ENCODE measurements around the gene UNC13B.

UNC13B gene

GRCh38 chr9:35340046-35340445 is 178.2 kb downstream of the UNC13B start:
- Mint-ChIP-seq H3K27me3 (peaks cover 22% of the 10 kb centered on the region), H3K9me3 (no peaks in the 10 kb centered on the region), H3K36me3 (ENCODE audit: insufficient read depth) (no peaks in the 10 kb centered on the region), H3K4me1 (no peaks in the 10 kb centered on the region), H3K4me3 (no peak overlapping the region), H3K27ac (ENCODE audit: low read depth) (no peak overlapping the region)
- no peak for ATAC-seq (replicated peaks; ENCODE audit: extremely low read depth, poor library complexity, severe bottlenecking)
- no peak for DNase-seq (ENCODE audit: low spot score in 2 of 2)

GRCh38 chr9:35341021-35341420 is 179.2 kb downstream of the UNC13B start:
- H3K27me3 Mint-ChIP-seq: peaks cover 22% of the 10 kb centered on the region
- no peak overlapping the region for H3K4me3 Mint-ChIP-seq
- DNase-seq (ENCODE audit: low spot score in 2 of 2) (no peak), ATAC-seq (replicated peaks; ENCODE audit: extremely low read depth, poor library complexity, severe bottlenecking) (no peak)
- no peak overlapping the region for H3K27ac Mint-ChIP-seq (ENCODE audit: low read depth)
- no peaks in the 10 kb centered on the region for H3K4me1 Mint-ChIP-seq
- no peaks in the 10 kb centered on the region for H3K9me3 Mint-ChIP-seq
- no peaks in the 10 kb centered on the region for H3K36me3 Mint-ChIP-seq (ENCODE audit: insufficient read depth)

GRCh38 chr9:35341585-35341984 is 179.8 kb downstream of the UNC13B start:
- Mint-ChIP-seq H3K36me3 (ENCODE audit: insufficient read depth) (no peaks in the 10 kb centered on the region), H3K27me3 (peaks cover 22% of the 10 kb centered on the region), H3K27ac (ENCODE audit: low read depth) (no peak overlapping the region), H3K9me3 (no peaks in the 10 kb centered on the region), H3K4me1 (no peaks in the 10 kb centered on the region), H3K4me3 (no peak overlapping the region)
- no peak for DNase-seq (ENCODE audit: low spot score in 2 of 2)
- ATAC-seq (replicated peaks; ENCODE audit: extremely low read depth, poor library complexity, severe bottlenecking): no peak

GRCh38 chr9:35342221-35342958 is 180.6 kb downstream of the UNC13B start:
- Mint-ChIP-seq H3K36me3 (ENCODE audit: insufficient read depth) (no peaks in the 10 kb centered on the region), H3K9me3 (no peaks in the 10 kb centered on the region)

GRCh38 chr9:35348109-35348508 is 186.3 kb downstream of the UNC13B start:
- H3K27ac Mint-ChIP-seq (ENCODE audit: low read depth): no peak overlapping the region
- H3K4me3 Mint-ChIP-seq: no peak overlapping the region
- H3K27me3 Mint-ChIP-seq: peaks cover 8% of the 10 kb centered on the region
- DNase-seq (ENCODE audit: low spot score in 2 of 2): no peak
- no peaks in the 10 kb centered on the region for H3K36me3 Mint-ChIP-seq (ENCODE audit: insufficient read depth)
- no peaks in the 10 kb centered on the region for H3K9me3 Mint-ChIP-seq
- no peak for ATAC-seq (replicated peaks; ENCODE audit: extremely low read depth, poor library complexity, severe bottlenecking)
- H3K4me1 Mint-ChIP-seq: no peaks in the 10 kb centered on the region

More at GRCh38 chr9:35342221-35342958, 180.6 kb downstream of the UNC13B start:
- H3K4me1 Mint-ChIP-seq: no peaks in the 10 kb centered on the region
- no peak overlapping the region for H3K4me3 Mint-ChIP-seq
- peaks cover 22% of the 10 kb centered on the region for H3K27me3 Mint-ChIP-seq
- no peak for ATAC-seq (replicated peaks; ENCODE audit: extremely low read depth, poor library complexity, severe bottlenecking)
- no peak for DNase-seq (ENCODE audit: low spot score in 2 of 2)
- no peak overlapping the region for H3K27ac Mint-ChIP-seq (ENCODE audit: low read depth)

- ATAC-seq (replicated peaks; ENCODE audit: extremely low read depth, poor library complexity, severe bottlenecking) (no peak), DNase-seq (ENCODE audit: low spot score in 2 of 2) (no peak)
- Mint-ChIP-seq H3K9me3 (no peaks in the 10 kb centered on the region), H3K4me3 (no peak overlapping the region), H3K36me3 (ENCODE audit: insufficient read depth) (no peaks in the 10 kb centered on the region), H3K4me1 (no peaks in the 10 kb centered on the region), H3K27ac (ENCODE audit: low read depth) (no peak overlapping the region), H3K27me3 (peaks cover 21% of the 10 kb centered on the region)
Observed at GRCh38 chr9:35349287-35349990, 187.6 kb downstream of the UNC13B start.

GRCh38 chr9:35350212-35350611 is 188.4 kb downstream of the UNC13B start:
- Mint-ChIP-seq H3K27ac (ENCODE audit: low read depth) (no peak overlapping the region), H3K4me1 (no peaks in the 10 kb centered on the region), H3K9me3 (no peaks in the 10 kb centered on the region), H3K36me3 (ENCODE audit: insufficient read depth) (no peaks in the 10 kb centered on the region), H3K27me3 (peaks cover 22% of the 10 kb centered on the region), H3K4me3 (no peak overlapping the region)
- ATAC-seq (replicated peaks; ENCODE audit: extremely low read depth, poor library complexity, severe bottlenecking) (no peak), DNase-seq (ENCODE audit: low spot score in 2 of 2) (no peak)

GRCh38 chr9:35350827-35351549 is 189.2 kb downstream of the UNC13B start:
- no peak overlapping the region for H3K27ac Mint-ChIP-seq (ENCODE audit: low read depth)
- H3K9me3 Mint-ChIP-seq: no peaks in the 10 kb centered on the region
- ATAC-seq (replicated peaks; ENCODE audit: extremely low read depth, poor library complexity, severe bottlenecking): no peak
- H3K4me3 Mint-ChIP-seq: no peak overlapping the region
- DNase-seq (ENCODE audit: low spot score in 2 of 2): no peak
- H3K4me1 Mint-ChIP-seq: no peaks in the 10 kb centered on the region
- no peaks in the 10 kb centered on the region for H3K36me3 Mint-ChIP-seq (ENCODE audit: insufficient read depth)
- peaks cover 22% of the 10 kb centered on the region for H3K27me3 Mint-ChIP-seq

GRCh38 chr9:35353731-35354365 is 192.0 kb downstream of the UNC13B start:
- Mint-ChIP-seq H3K4me1 (no peaks in the 10 kb centered on the region), H3K4me3 (no peak overlapping the region), H3K36me3 (ENCODE audit: insufficient read depth) (no peaks in the 10 kb centered on the region), H3K9me3 (no peaks in the 10 kb centered on the region), H3K27me3 (peaks cover 23% of the 10 kb centered on the region), H3K27ac (ENCODE audit: low read depth) (no peak overlapping the region)
- ATAC-seq (replicated peaks; ENCODE audit: extremely low read depth, poor library complexity, severe bottlenecking) (no peak), DNase-seq (ENCODE audit: low spot score in 2 of 2) (no peak)

- no peaks in the 10 kb centered on the region for H3K36me3 Mint-ChIP-seq (ENCODE audit: insufficient read depth)
- H3K27ac Mint-ChIP-seq (ENCODE audit: low read depth): no peak overlapping the region
- H3K9me3 Mint-ChIP-seq: no peaks in the 10 kb centered on the region
- H3K27me3 Mint-ChIP-seq: peaks cover 36% of the 10 kb centered on the region
- no peak overlapping the region for H3K4me3 Mint-ChIP-seq
- ATAC-seq (replicated peaks; ENCODE audit: extremely low read depth, poor library complexity, severe bottlenecking) (no peak), DNase-seq (ENCODE audit: low spot score in 2 of 2) (no peak)
- no peaks in the 10 kb centered on the region for H3K4me1 Mint-ChIP-seq
Observed at GRCh38 chr9:35355939-35356338, 194.1 kb downstream of the UNC13B start.

- peaks cover 36% of the 10 kb centered on the region for H3K27me3 Mint-ChIP-seq
- no peak for DNase-seq (ENCODE audit: low spot score in 2 of 2)
- no peaks in the 10 kb centered on the region for H3K4me1 Mint-ChIP-seq
- H3K9me3 Mint-ChIP-seq: no peaks in the 10 kb centered on the region
- H3K36me3 Mint-ChIP-seq (ENCODE audit: insufficient read depth): no peaks in the 10 kb centered on the region
- ATAC-seq (replicated peaks; ENCODE audit: extremely low read depth, poor library complexity, severe bottlenecking): no peak
- no peak overlapping the region for H3K4me3 Mint-ChIP-seq
- H3K27ac Mint-ChIP-seq (ENCODE audit: low read depth): no peak overlapping the region
Observed at GRCh38 chr9:35357116-35357515, 195.3 kb downstream of the UNC13B start.

GRCh38 chr9:35357826-35358225 is 196.0 kb downstream of the UNC13B start:
- DNase-seq (ENCODE audit: low spot score in 2 of 2): no peak
- Mint-ChIP-seq H3K4me3 (no peak overlapping the region), H3K36me3 (ENCODE audit: insufficient read depth) (no peaks in the 10 kb centered on the region), H3K27me3 (peaks cover 31% of the 10 kb centered on the region), H3K9me3 (no peaks in the 10 kb centered on the region), H3K27ac (ENCODE audit: low read depth) (no peak overlapping the region), H3K4me1 (no peaks in the 10 kb centered on the region)
- no peak for ATAC-seq (replicated peaks; ENCODE audit: extremely low read depth, poor library complexity, severe bottlenecking)

Measured in central memory CD8-positive, alpha-beta T cell (primary cell).